ENCODE results near the gene PDE4B. TPM values are rescaled to one million over a fixed set of nuclear protein-coding genes. Genes with fewer than 3 reads are reported as not detected.
"Not testable (repeated sequence)": the region's sequence is repeated elsewhere in the genome, so short reads cannot be mapped to it uniquely, and the experiment has no call there.

PDE4B gene
- total RNA-seq, 1 experiment from 2014 or later, result 3.3 TPM

DNA sequence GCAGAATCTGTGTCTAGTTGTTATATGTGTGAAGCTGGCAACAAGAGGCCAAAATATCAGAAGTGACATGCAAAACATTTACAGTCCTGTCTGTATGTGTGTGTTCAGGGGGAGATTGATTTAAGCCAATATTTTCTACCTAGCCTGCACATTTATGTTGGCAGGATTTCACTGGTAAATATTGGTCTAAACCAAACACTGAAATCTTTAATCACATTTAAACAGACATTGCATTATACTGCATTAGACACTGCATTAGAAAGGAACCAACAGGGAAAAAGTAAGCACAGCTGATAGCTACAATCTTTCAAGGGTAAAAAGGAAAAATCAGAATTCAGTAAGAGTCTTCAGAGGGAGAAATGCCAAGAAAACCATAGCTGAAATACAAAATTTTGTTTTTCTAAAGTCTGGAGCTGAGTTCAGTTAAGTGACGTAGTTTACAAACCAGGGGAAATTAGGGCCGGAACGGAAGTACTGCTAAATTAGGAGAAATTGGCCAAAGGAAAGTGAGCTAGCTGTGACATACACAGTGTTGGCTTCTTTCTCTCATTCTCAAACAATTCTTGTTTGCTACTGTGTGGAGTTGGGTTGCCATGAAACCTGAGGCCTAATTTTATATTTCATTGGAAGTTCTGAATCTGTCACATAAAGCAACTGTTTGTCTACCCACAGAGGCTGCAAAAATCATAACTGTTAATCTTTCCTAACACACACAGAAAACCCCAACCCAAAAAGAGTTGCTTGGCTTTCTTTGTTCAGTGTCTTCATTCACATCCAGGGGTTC is 524.0 kb downstream of the PDE4B start:
- no peak overlapping the region for H3K27ac Mint-ChIP-seq (ENCODE audit: low read depth, unreplicated experiment)
- BruUV-seq (replicated peaks), result no TSS peak
- no peaks in the 10 kb centered on the region for H3K9me3 Mint-ChIP-seq (ENCODE audit: unreplicated experiment)
- DNase-seq (ENCODE audit: unreplicated experiment), result no peak
- peaks cover 12% of the 10 kb centered on the region for H3K4me1 Mint-ChIP-seq (ENCODE audit: insufficient read depth, unreplicated experiment)
- TF ChIP-seq, protein P1, sequence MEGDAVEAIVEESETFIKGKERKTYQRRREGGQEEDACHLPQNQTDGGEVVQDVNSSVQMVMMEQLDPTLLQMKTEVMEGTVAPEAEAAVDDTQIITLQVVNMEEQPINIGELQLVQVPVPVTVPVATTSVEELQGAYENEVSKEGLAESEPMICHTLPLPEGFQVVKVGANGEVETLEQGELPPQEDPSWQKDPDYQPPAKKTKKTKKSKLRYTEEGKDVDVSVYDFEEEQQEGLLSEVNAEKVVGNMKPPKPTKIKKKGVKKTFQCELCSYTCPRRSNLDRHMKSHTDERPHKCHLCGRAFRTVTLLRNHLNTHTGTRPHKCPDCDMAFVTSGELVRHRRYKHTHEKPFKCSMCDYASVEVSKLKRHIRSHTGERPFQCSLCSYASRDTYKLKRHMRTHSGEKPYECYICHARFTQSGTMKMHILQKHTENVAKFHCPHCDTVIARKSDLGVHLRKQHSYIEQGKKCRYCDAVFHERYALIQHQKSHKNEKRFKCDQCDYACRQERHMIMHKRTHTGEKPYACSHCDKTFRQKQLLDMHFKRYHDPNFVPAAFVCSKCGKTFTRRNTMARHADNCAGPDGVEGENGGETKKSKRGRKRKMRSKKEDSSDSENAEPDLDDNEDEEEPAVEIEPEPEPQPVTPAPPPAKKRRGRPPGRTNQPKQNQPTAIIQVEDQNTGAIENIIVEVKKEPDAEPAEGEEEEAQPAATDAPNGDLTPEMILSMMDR (IDR thresholded peaks at IDR 0.05; ENCODE audit: unreplicated experiment), result no peak
- H3K36me3 Mint-ChIP-seq (ENCODE audit: insufficient read depth, unreplicated experiment), result no peaks in the 10 kb centered on the region
- H3K4me3 Mint-ChIP-seq (ENCODE audit: unreplicated experiment), result no peak overlapping the region
- POLR2A ChIA-PET, result interaction anchor here (0.7 to 1.4 kb wide), 4 partner anchors 8 to 18 kb away, joined by 3 to 5 read pairs (median 4); no protein-coding TSS in a partner anchor
- CTCF ChIA-PET, result interaction anchor here (1.0 to 1.3 kb wide), 2 partner anchors 12 to 119 kb away, joined by 3 to 5 read pairs; no protein-coding TSS in a partner anchor
- H3K27me3 Mint-ChIP-seq (ENCODE audit: insufficient read depth, unreplicated experiment), result no peaks in the 10 kb centered on the region
- intact Hi-C loops (cut with micrococcal nuclease), result no loop called here

DNA sequence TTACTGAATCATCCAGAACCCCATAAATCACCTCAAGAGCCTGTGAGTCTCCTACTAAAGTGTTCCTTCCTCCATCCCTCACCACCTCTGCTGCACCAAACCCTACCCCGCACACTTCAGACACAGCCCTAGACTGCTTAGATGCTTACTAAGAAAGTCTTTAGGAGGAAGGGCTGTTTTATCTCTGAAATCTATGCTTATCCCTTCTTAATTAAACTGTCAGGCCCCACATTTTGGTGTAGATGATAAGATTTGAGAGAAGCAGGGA is 524.5 kb downstream of the PDE4B start:
- TF ChIP-seq, protein P1 (IDR thresholded peaks at IDR 0.05; ENCODE audit: unreplicated experiment), result no peak
- ChIA-PET CTCF (interaction anchor here (1.3 kb wide), 1 partner anchor 12 kb away, joined by 3 read pairs; no protein-coding TSS in a partner anchor), POLR2A (interaction anchor here (0.7 to 1.4 kb wide), 3 partner anchors 9 to 122 kb away, joined by 3 to 5 read pairs (median 4); no protein-coding TSS in a partner anchor)
- Mint-ChIP-seq H3K27me3 (ENCODE audit: insufficient read depth, unreplicated experiment) (no peaks in the 10 kb centered on the region), H3K27ac (ENCODE audit: low read depth, unreplicated experiment) (no peak overlapping the region), H3K4me1 (ENCODE audit: insufficient read depth, unreplicated experiment) (peaks cover 12% of the 10 kb centered on the region), H3K9me3 (ENCODE audit: unreplicated experiment) (no peaks in the 10 kb centered on the region), H3K4me3 (ENCODE audit: unreplicated experiment) (no peak overlapping the region), H3K36me3 (ENCODE audit: insufficient read depth, unreplicated experiment) (no peaks in the 10 kb centered on the region)
- no peak for DNase-seq (ENCODE audit: unreplicated experiment)
- BruUV-seq (replicated peaks), result no TSS peak
- intact Hi-C loops (cut with micrococcal nuclease), result no loop called here

DNA sequence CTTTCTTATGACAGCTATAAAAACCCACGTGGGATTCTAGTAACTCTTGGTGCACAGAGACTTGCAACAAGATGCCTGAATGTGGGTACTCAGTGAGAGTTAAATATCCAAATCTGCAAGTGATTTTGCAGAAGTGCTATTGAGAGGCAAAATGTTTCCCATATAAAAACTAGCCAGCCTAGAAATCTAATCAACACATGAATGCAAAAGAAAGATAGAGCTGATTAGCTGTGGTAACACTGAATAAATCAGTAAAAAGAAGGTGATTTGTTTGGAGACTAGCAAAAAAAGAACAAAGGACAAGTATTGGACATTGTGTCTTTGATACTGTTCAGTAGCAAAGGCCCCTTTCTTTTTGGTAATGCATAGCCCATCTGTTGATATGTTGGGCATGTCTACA is 527.5 kb downstream of the PDE4B start:
- DNase-seq (ENCODE audit: unreplicated experiment), result no peak
- TF ChIP-seq, protein P1 (IDR thresholded peaks at IDR 0.05; ENCODE audit: unreplicated experiment), result no peak
- Mint-ChIP-seq H3K27me3 (ENCODE audit: insufficient read depth, unreplicated experiment) (no peaks in the 10 kb centered on the region), H3K4me3 (ENCODE audit: unreplicated experiment) (no peak overlapping the region), H3K36me3 (ENCODE audit: insufficient read depth, unreplicated experiment) (no peaks in the 10 kb centered on the region), H3K27ac (ENCODE audit: low read depth, unreplicated experiment) (no peak overlapping the region), H3K9me3 (ENCODE audit: unreplicated experiment) (no peaks in the 10 kb centered on the region), H3K4me1 (ENCODE audit: insufficient read depth, unreplicated experiment) (peaks cover 12% of the 10 kb centered on the region)
- POLR2A ChIA-PET, result interaction anchor here (1.1 kb wide), 1 partner anchor 116 kb away, joined by 3 read pairs; no protein-coding TSS in a partner anchor
- intact Hi-C loops (cut with micrococcal nuclease), result no loop called here
- CTCF ChIA-PET, result interaction anchor here (0.7 to 2.4 kb wide), 4 partner anchors 12 to 115 kb away, joined by 3 to 6 read pairs (median 4); no protein-coding TSS in a partner anchor
- BruUV-seq (replicated peaks), result no TSS peak

DNA sequence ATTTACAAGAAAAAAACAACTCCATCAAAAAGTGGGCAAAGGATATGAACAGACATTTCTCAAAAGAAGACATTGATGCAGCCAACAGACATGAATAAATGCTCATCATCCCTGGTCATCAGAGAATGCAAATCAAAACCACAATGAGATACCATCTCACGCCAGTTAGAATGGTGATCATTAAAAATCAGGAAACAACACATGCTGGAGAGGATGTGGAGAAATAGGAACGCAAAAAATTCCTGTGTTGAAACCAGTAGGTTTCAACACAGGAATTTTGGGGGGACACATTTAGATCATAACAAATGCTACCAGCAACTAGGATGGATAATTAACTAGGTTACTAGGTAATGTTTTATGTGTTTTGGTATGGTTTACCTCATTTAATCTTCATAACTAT is 529.8 kb downstream of the PDE4B start:
- ChIA-PET POLR2A (interaction anchor here (1.6 kb wide), 1 partner anchor 10 kb away, joined by 9 read pairs; no protein-coding TSS in a partner anchor), CTCF (interaction anchor here (2.4 kb wide), 1 partner anchor 9 kb away, joined by 6 read pairs; no protein-coding TSS in a partner anchor)
- H3K4me1 Mint-ChIP-seq (ENCODE audit: insufficient read depth, unreplicated experiment); H3K27ac Mint-ChIP-seq (ENCODE audit: low read depth, unreplicated experiment); DNase-seq (ENCODE audit: unreplicated experiment); intact Hi-C loops (cut with micrococcal nuclease); BruUV-seq (replicated peaks); H3K36me3 Mint-ChIP-seq (ENCODE audit: insufficient read depth, unreplicated experiment); H3K4me3 Mint-ChIP-seq (ENCODE audit: unreplicated experiment); H3K9me3 Mint-ChIP-seq (ENCODE audit: unreplicated experiment); H3K27me3 Mint-ChIP-seq (ENCODE audit: insufficient read depth, unreplicated experiment): not testable (repeated sequence)

Measured in MCF 10A (cell line).